HG03064 (cell line): ENCODE results near the gene MRGPRX4.

ENCODE experiments used
- ATAC-seq: cut with Tn5 transposase; IDR thresholded peaks from one replicate; pipeline ENCODE4 v1.9.1; 2021; ENCODE audit warnings: low read depth; ENCODE audit not compliant: unreplicated experiment

The MRGPRX4 gene

DNA sequence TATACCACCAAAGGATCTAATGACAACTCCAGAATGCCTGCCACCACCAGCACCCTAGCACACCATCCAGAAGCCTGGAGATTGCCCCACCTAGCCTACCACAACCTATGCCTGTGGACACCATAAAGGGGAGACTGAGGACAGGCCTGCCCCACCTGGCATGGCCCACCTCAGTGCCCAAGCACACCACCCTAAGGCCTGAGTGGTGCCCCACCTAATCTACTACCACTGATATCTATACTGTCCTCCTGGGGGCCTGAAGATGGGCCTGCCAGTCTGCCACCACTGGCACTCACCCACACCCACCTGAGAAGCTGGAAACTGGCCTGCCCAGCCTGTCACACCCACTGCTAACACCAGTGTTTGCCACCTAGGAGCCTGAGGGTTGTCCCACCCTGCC, 32.1 kb downstream of the MRGPRX4 start:
- no peak for ATAC-seq

GRCh38 chr11:18209058-18209457, 36.4 kb downstream of the MRGPRX4 start:
- no peak for ATAC-seq

- ATAC-seq, result no peak
Observed at GRCh38 chr11:18221274-18221876, 48.7 kb downstream of the MRGPRX4 start.

GRCh38 chr11:18222814-18223421, 50.3 kb downstream of the MRGPRX4 start:
- ATAC-seq, result no peak
